ENCODE measurements around the gene R3HCC1L.

- TF ChIP-seq CTCF (IDR thresholded peaks at IDR 0.05) (no peak), POLR2A (IDR thresholded peaks at IDR 0.05) (no peak)
These were observed 2.8 kb upstream of the R3HCC1L start for GRCh38 chr10:98131619-98132018.

Measured in Peyer's patch (tissue), 4 donors.